HCT116 (cell line): ENCODE measurements around the gene CSNK1E. TPM values are rescaled to one million over a fixed set of nuclear protein-coding genes. Genes with fewer than 3 reads are reported as not detected.

Experiments used
- ATAC-seq: fragments of 200-7000 bp; cut with Tn5 transposase; 2 replicates; pipeline ENCODE4 v1.9.1; 2020; ENCODE audit warnings: mild to moderate bottlenecking, moderate library complexity
- BruUV-seq: library from RNA; stranded (reverse); fragments of 400-500 nt; replicated peaks from 2 replicates; lab custom pipeline; 2021; lab: Mats Ljungman, UMichigan
- CTCF ChIA-PET: fragments of 300-600 bp; sonication (Branson Sonifier 250); formaldehyde crosslinking; loops from one replicate; lab custom pipeline; 2021; ENCODE audit warnings: antibody characterized with exemption; lab: Charles Lee
- POLR2A ChIA-PET: fragments of 300-600, 350-600 bp; sonication (Branson Sonifier 250); formaldehyde crosslinking; loops from one replicate; lab custom pipeline; 2021; ENCODE audit warnings: antibody characterized with exemption; lab: Charles Lee
- RAD21 ChIA-PET, 2 experiments: fragments of 300-600 bp; sonication (Branson Sonifier 250); formaldehyde crosslinking; loops; one replicate each; lab custom pipeline; 2023; ENCODE audit warnings: low total read pairs in 2 of 2; ENCODE audit not compliant: uncharacterized antibody in 2 of 2, unreplicated experiment in 2 of 2, low non-redundant PET in 1 of 2; lab: Charles Lee
- DNase-seq: peaks from one replicate; pipeline ENCODE4 v3.0.0-alpha.2; 2010; ENCODE audit warnings: low read depth, low spot score
- H2AFZ ChIP-seq: fragments of 200-600 bp; shearing (Covaris generic), sonication (generic); 2 replicates; pipeline ENCODE4 v1.6.1; 2017; ENCODE audit warnings: low read depth, mixed run types, mixed read lengths, antibody characterized with exemption, low read length; ENCODE audit not compliant: poor library complexity, severe bottlenecking
- H3K27ac ChIP-seq: 2 replicates; pipeline ENCODE4 v1.5.1; 2012; ENCODE audit warnings: low read depth, low read length
- H3K27me3 ChIP-seq: fragments of 200-600 bp; sonication (generic); 2 replicates; pipeline ENCODE4 v1.6.1; 2016; ENCODE audit warnings: mixed run types, low read length, mixed read lengths; ENCODE audit not compliant: insufficient read depth
- H3K36me3 ChIP-seq, 2 experiments: fragments of 200-500 bp in 1 of 2; fragments of 200-600 bp in 1 of 2; sonication (Bioruptor generic) in 1 of 2; sonication (generic) in 1 of 2; 2 replicates each; pipeline versions ENCODE4 v1.5.1 to v1.6.1; 2014 to 2016; ENCODE audit warnings: low read length in 2 of 2, inconsistent platforms in 1 of 2, mixed read lengths in 1 of 2, mixed run types in 1 of 2; ENCODE audit not compliant: insufficient read depth in 2 of 2, control insufficient read depth in 1 of 2
- H3K4me1 ChIP-seq, 2 experiments: fragments of 200-600 bp in 1 of 2; sonication (generic) in 1 of 2; 2 replicates each; pipeline versions ENCODE4 v1.5.1 to v1.6.1; 2012 to 2017; ENCODE audit warnings: low read length in 2 of 2, inconsistent platforms in 1 of 2, mild to moderate bottlenecking in 1 of 2, mixed read lengths in 1 of 2, mixed run types in 1 of 2, moderate library complexity in 1 of 2; ENCODE audit not compliant: insufficient read depth in 2 of 2, control insufficient read depth in 1 of 2
- H3K4me2 ChIP-seq: fragments of 200-600 bp; sonication (generic); 2 replicates; pipeline ENCODE4 v1.6.1; 2017; ENCODE audit warnings: mixed run types, low read length, mixed read lengths
- H3K4me3 ChIP-seq, 2 experiments: fragments of 200-600 bp in 1 of 2; sonication (generic) in 1 of 2; replicated peaks in 1 of 2; 2 replicates each; pipeline ENCODE4 v1.5.1; 2011 to 2016; ENCODE audit warnings: low read length in 2 of 2, control low read depth in 1 of 2, low read depth in 1 of 2, mild to moderate bottlenecking in 1 of 2, mixed read lengths in 1 of 2, mixed run types in 1 of 2
- H3K79me2 ChIP-seq: fragments of 200-600 bp; sonication (generic); 2 replicates; pipeline ENCODE4 v1.6.1; 2017; ENCODE audit warnings: mild to moderate bottlenecking, mixed run types, low read length, moderate library complexity, mixed read lengths; ENCODE audit not compliant: insufficient read depth
- H3K9ac ChIP-seq: fragments of 200-600 bp; sonication (generic); 2 replicates; pipeline ENCODE4 v1.6.1; 2016; ENCODE audit warnings: low read length, mixed read lengths
- H3K9me2 ChIP-seq: fragments of 200-600 bp; sonication (generic), shearing (Covaris generic); 2 replicates; pipeline ENCODE4 v1.6.1; 2017; ENCODE audit warnings: mixed run types, mild to moderate bottlenecking, moderate library complexity; ENCODE audit not compliant: insufficient read depth
- H3K9me3 ChIP-seq, 2 experiments: fragments of 200-500 bp in 1 of 2; fragments of 200-600 bp in 1 of 2; sonication (Bioruptor generic) in 1 of 2; sonication (generic) in 1 of 2; 2 replicates each; pipeline ENCODE4 v1.6.1; 2014 to 2017; ENCODE audit warnings: low read length in 2 of 2, mixed read lengths in 2 of 2, inconsistent platforms in 1 of 2, low read depth in 1 of 2, mild to moderate bottlenecking in 1 of 2, mixed run types in 1 of 2, moderate library complexity in 1 of 2; ENCODE audit not compliant: control insufficient read depth in 1 of 2, insufficient read depth in 1 of 2
- H4K20me1 ChIP-seq: fragments of 200-600 bp; sonication (generic), shearing (Covaris generic); 2 replicates; pipeline ENCODE4 v1.6.1; 2017; ENCODE audit warnings: mixed run types, mild to moderate bottlenecking, moderate library complexity; ENCODE audit not compliant: insufficient read depth
- ATF3 ChIP-seq: IDR thresholded peaks from 2 replicates; pipeline ENCODE4 v1.6.1; 2012
- EGR1 ChIP-seq: IDR thresholded peaks from 2 replicates; pipeline ENCODE4 v1.6.1; 2012; ENCODE audit warnings: low read depth
- EZH2phosphoT487 ChIP-seq: fragments of 200-600 bp; IDR thresholded peaks from 2 replicates; pipeline ENCODE4 v1.6.1; 2018; ENCODE audit warnings: antibody characterized with exemption, borderline replicate concordance
- FOSL1 ChIP-seq: IDR thresholded peaks from 2 replicates; pipeline ENCODE4 v1.6.1; 2012; ENCODE audit warnings: low read depth
- REST ChIP-seq: IDR thresholded peaks from 2 replicates; pipeline ENCODE4 v1.6.1; 2012; ENCODE audit warnings: low read depth
- YY1 ChIP-seq: IDR thresholded peaks from 2 replicates; pipeline ENCODE4 v1.6.1; 2011; ENCODE audit warnings: low read length, low read depth, moderate library complexity, mild to moderate bottlenecking; ENCODE audit not compliant: insufficient replicate concordance; ENCODE audit errors: extremely low read depth
- ZNF274 ChIP-seq: fragments of 200-500 bp; sonication (Bioruptor generic); IDR thresholded peaks from 2 replicates; pipeline ENCODE4 v1.6.1; 2014; ENCODE audit warnings: mild to moderate bottlenecking, low read depth, low read length, inconsistent platforms
- intact Hi-C: fragments of 100-400 bp; cut with micrococcal nuclease; formaldehyde crosslinking; loops from 2 replicates; pipeline ENCODE4 v1.10.0; 2022
- total RNA-seq: library from RNA; stranded (reverse); gene quantifications from one replicate; pipeline ENCODE4 v1.2.1, GENCODE V29; 2021; ENCODE audit not compliant: unreplicated experiment

The CSNK1E gene
- total RNA-seq, 1 experiment from 2014 or later, result 190 TPM

GRCh38 chr22:38244106-38244505 is 73.1 kb downstream of the CSNK1E start (continued):
- TF ChIP-seq FOSL1, result no peak
- no peak for TF ChIP-seq ZNF274
- no peak for TF ChIP-seq YY1

GRCh38 chr22:38243007-38243765 is 74.0 kb downstream of the CSNK1E start:
- intact Hi-C loops, result no loop called here
- ChIA-PET CTCF (no interaction called here), POLR2A (no interaction called here), RAD21 (no interaction called here)
- Histone ChIP-seq H3K79me2 (no peaks in the 10 kb centered on the region; the same call in 1 of the 2 replicates), H4K20me1 (no peaks in the 10 kb centered on the region), H3K9ac (no peak overlapping the region), H3K27ac (no peak overlapping the region), H3K9me2 (no peaks in the 10 kb centered on the region), H3K4me2 (no peak overlapping the region), H3K4me3 (no peak overlapping the region), H3K27me3 (no peaks in the 10 kb centered on the region), H3K4me1 (peaks cover 26 to 36% of the 10 kb centered on the region in 2 experiments), H2AFZ (no peak overlapping the region), H3K9me3 (no peaks in the 10 kb centered on the region), H3K36me3 (peaks cover 0 to 3% of the 10 kb centered on the region in 2 experiments; a peak in 1 of 4 replicates)
- TF ChIP-seq ATF3 (no peak), ZNF274 (no peak), REST (no peak), EZH2phosphoT487 (no peak), YY1 (no peak), EGR1 (no peak)
- DNase-seq, result no peak
- no TSS peak for BruUV-seq
- no peak for ATAC-seq
